Measurements from ENCODE around the gene PDE2A.

PDE2A gene

GRCh38 chr11:72584293-72584938 lies 89.8 kb downstream of the PDE2A start:
- TF ChIP-seq CTCF (IDR thresholded peaks at IDR 0.05; ENCODE audit: low read length, missing control alignments) = no peak
- DNase-seq (ENCODE audit: low read depth) = peak; percentile 39
- H3K4me3 ChIP-seq (replicated peaks; ENCODE audit: low read depth, low read length) = peak overlapping the region; percentile 10

- DNase-seq (ENCODE audit: low read depth) = no peak
- peak overlapping the region; percentile 10 for H3K4me3 ChIP-seq (replicated peaks; ENCODE audit: low read depth, low read length)
- TF ChIP-seq CTCF (IDR thresholded peaks at IDR 0.05; ENCODE audit: low read length, missing control alignments) = no peak
These were observed 90.5 kb downstream of the PDE2A start for GRCh38 chr11:72583616-72584292.

GRCh38 chr11:72583177-72583553 lies 91.1 kb downstream of the PDE2A start:
- no peak for DNase-seq (ENCODE audit: low read depth)
- H3K4me3 ChIP-seq (replicated peaks; ENCODE audit: low read depth, low read length) = no peak overlapping the region
- TF ChIP-seq CTCF (IDR thresholded peaks at IDR 0.05; ENCODE audit: low read length, missing control alignments) = no peak

GRCh38 chr11:72582206-72583176 lies 91.7 kb downstream of the PDE2A start:
- no peak for DNase-seq (ENCODE audit: low read depth)
- no peak for TF ChIP-seq CTCF (IDR thresholded peaks at IDR 0.05; ENCODE audit: low read length, missing control alignments)
- H3K4me3 ChIP-seq (replicated peaks; ENCODE audit: low read depth, low read length) = no peak overlapping the region

GRCh38 chr11:72581067-72581466 lies 93.2 kb downstream of the PDE2A start:
- H3K4me3 ChIP-seq (replicated peaks; ENCODE audit: low read depth, low read length) = no peak overlapping the region
- DNase-seq (ENCODE audit: low read depth) = no peak
- no peak for TF ChIP-seq CTCF (IDR thresholded peaks at IDR 0.05; ENCODE audit: low read length, missing control alignments)

- DNase-seq (ENCODE audit: low read depth) = no peak
- TF ChIP-seq CTCF (IDR thresholded peaks at IDR 0.05; ENCODE audit: low read length, missing control alignments) = no peak
- H3K4me3 ChIP-seq (replicated peaks; ENCODE audit: low read depth, low read length) = no peak overlapping the region
These were observed 93.6 kb downstream of the PDE2A start for GRCh38 chr11:72580642-72580950.

Measured in fibroblast of pulmonary artery (primary cell).